22Rv1 (cell line): ENCODE measurements around the gene SNX6.

Experiments used
- H3K27ac ChIP-seq: fragments of 450-650 bp; 2 replicates; pipeline ENCODE4 v1.5.1; 2017
- CTCF ChIP-seq: fragments of 450-650 bp; IDR thresholded peaks from 2 replicates; pipeline ENCODE4 v1.5.1; 2017; ENCODE audit warnings: mild to moderate bottlenecking
- ZFX ChIP-seq: fragments of 450-650 bp; IDR thresholded peaks from 2 replicates; pipeline ENCODE4 v1.6.1; 2017; ENCODE audit warnings: antibody characterized with exemption, borderline replicate concordance

The SNX6 gene

DNA sequence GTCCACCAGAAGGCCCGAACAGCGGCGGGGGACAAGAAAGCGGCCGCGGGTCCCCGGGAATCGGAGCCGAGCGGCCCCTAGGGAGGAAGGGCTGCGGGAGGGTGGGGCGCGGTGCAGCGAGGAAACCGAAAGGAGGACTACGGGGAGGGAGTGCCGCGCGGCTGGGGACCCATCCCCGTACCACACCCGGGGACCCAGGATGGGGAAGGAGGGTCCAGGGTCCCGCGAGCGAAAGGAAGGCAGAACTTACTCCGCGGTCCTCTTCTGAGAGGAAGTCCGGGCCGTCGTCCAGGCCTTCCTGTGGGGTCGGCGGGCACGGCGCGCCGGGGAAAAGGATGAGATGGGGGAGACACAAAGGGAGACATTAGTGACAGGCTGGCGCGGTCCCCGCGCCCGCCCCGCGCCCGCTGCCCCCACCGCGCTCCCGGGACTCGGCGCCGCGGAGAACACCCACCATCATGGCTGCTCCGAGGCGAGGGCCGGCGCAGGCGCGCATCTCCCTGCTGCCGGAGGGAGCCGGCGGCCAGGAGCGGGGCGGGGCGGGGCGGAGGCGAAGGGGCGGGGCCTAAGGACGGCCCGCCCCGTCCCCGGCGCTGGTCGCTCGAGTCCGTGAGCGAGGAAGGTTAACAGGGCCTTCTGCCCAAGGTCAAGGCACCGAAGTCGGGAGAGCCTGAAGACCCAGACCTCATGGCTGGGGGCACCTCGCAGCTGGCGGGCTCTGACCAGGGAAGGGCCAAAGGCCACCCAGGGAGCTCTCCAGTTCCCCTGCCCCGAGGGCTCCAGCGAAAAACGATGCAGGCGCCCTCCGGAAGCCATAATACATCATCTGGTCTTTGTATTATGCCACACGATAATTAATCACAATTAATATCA, at the start of gene SNX6:
TSS of gene SNX6 (minus strand) at position 492 of the 873 bp plus-strand sequence. CDS start at position 460, 32 bp downstream.
- TF ChIP-seq CTCF (no peak), ZFX (no peak)
- H3K27ac ChIP-seq: peak within 1 kb of the TSS; percentile 66

GRCh38 chr14:34678735-34679134, 48.8 kb upstream of the SNX6 start:
- H3K27ac ChIP-seq: no peak overlapping the region
- TF ChIP-seq ZFX (no peak), CTCF (no peak)

- no peak overlapping the region for H3K27ac ChIP-seq
- no peak for TF ChIP-seq ZFX
- TF ChIP-seq CTCF: no peak
Observed at GRCh38 chr14:34678306-34678705, 48.4 kb upstream of the SNX6 start.

- H3K27ac ChIP-seq: no peak overlapping the region
Observed at GRCh38 chr14:34676516-34677211, 46.7 kb upstream of the SNX6 start.

DNA sequence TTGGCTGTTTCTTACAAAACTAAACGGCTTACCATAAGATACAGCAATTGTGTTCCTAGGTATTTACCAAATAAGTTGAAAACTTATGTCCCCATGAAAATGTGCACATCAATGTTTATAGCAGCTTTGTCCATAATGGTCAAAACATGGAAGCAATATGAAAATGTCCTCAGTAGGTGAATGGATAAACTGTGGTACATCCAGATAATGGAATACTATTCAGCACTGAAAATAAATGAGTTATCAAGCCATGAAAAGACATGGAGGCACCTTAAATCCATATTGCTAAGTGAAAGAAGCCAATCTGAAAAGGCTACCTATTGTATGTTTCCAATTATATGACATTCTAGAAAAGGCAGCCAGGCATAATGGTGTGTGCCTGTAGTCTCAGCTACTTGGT, 43.8 kb upstream of the SNX6 start:
- TF ChIP-seq ZFX (no peak), CTCF (no peak)
- no peak overlapping the region for H3K27ac ChIP-seq

More at GRCh38 chr14:34676516-34677211, 46.7 kb upstream of the SNX6 start:
- no peak for TF ChIP-seq CTCF
- no peak for TF ChIP-seq ZFX

- no peak for TF ChIP-seq ZFX
- TF ChIP-seq CTCF: no peak
Observed at GRCh38 chr14:34671716-34672115, 41.8 kb upstream of the SNX6 start.

GRCh38 chr14:34668111-34668510, 38.2 kb upstream of the SNX6 start:
- H3K27ac ChIP-seq: no peak overlapping the region
- no peak for TF ChIP-seq ZFX
- no peak for TF ChIP-seq CTCF

More at GRCh38 chr14:34671716-34672115, 41.8 kb upstream of the SNX6 start:
- no peak overlapping the region for H3K27ac ChIP-seq
